Fibroblast of the aortic adventitia (primary cell): ENCODE data around the gene CDKL1. TPM values are rescaled to one million over a fixed set of nuclear protein-coding genes. Genes with fewer than 3 reads are reported as not detected.

Experiments used
- DNase-seq: peaks from one replicate; pipeline ENCODE4 v3.0.0-alpha.2; 2010; ENCODE audit warnings: low read depth
- H3K4me3 ChIP-seq: 2 replicates; pipeline ENCODE4 v1.5.1; 2011; ENCODE audit warnings: low read depth, mild to moderate bottlenecking, control low read depth, low read length, moderate library complexity
- total RNA-seq: library from RNA; depleted of rRNA; stranded (reverse); fragments of >200 nt; gene quantifications from 2 replicates; pipeline ENCODE4 v1.2.3, GENCODE V29; 2012; ENCODE audit warnings: low replicate concordance
- TF ChIP-seq, protein P1 (sequence below): IDR thresholded peaks from 2 replicates; pipeline ENCODE4 v1.5.1; 2011; ENCODE audit warnings: mild to moderate bottlenecking, low read length, control low read depth, inconsistent platforms; ENCODE audit not compliant: insufficient read depth

CDKL1 gene
- total RNA-seq, 1 donor, result 7.3 TPM

GRCh38 chr14:50417853-50418252 lies 21.2 kb upstream of the CDKL1 start:
- peak; percentile 67 for DNase-seq
- no peak overlapping the region for H3K4me3 ChIP-seq
- TF ChIP-seq, protein P1, sequence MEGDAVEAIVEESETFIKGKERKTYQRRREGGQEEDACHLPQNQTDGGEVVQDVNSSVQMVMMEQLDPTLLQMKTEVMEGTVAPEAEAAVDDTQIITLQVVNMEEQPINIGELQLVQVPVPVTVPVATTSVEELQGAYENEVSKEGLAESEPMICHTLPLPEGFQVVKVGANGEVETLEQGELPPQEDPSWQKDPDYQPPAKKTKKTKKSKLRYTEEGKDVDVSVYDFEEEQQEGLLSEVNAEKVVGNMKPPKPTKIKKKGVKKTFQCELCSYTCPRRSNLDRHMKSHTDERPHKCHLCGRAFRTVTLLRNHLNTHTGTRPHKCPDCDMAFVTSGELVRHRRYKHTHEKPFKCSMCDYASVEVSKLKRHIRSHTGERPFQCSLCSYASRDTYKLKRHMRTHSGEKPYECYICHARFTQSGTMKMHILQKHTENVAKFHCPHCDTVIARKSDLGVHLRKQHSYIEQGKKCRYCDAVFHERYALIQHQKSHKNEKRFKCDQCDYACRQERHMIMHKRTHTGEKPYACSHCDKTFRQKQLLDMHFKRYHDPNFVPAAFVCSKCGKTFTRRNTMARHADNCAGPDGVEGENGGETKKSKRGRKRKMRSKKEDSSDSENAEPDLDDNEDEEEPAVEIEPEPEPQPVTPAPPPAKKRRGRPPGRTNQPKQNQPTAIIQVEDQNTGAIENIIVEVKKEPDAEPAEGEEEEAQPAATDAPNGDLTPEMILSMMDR, result no peak

DNA sequence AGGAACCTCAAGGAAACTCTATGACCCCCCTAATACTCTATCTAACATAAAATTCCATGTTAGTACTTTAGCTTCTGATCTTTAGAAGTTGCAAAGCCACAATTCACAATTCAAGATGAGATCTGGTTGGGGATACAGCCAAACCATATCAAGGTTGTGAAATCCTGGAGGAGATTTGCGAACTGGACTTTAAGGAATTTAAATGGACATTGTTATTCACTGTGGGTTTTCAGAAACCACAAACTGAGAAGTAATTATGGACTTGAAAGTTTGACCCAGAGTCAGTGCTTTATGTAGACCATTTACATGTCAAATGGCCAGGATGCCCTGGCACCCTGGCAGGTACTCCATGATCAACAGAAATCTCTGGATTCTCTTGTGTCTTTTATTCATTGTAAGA lies 14.2 kb upstream of the CDKL1 start:
- DNase-seq, result peak; percentile 89
- TF ChIP-seq, protein P1, result no peak
- no peak overlapping the region for H3K4me3 ChIP-seq

GRCh38 chr14:50410071-50410470 lies 13.4 kb upstream of the CDKL1 start:
- TF ChIP-seq, protein P1, result no peak
- DNase-seq, result no peak
- no peak overlapping the region for H3K4me3 ChIP-seq

- H3K4me3 ChIP-seq, result no peak overlapping the region
- TF ChIP-seq, protein P1, result no peak
- DNase-seq, result peak; percentile 68
Measured at GRCh38 chr14:50407111-50407812, 10.6 kb upstream of the CDKL1 start.

GRCh38 chr14:50403419-50403818 lies 6.7 kb upstream of the CDKL1 start:
- TF ChIP-seq, protein P1, result no peak
- no peak for DNase-seq
- H3K4me3 ChIP-seq, result no peak overlapping the region

- DNase-seq, result no peak
- TF ChIP-seq, protein P1, result no peak
- no peak overlapping the region for H3K4me3 ChIP-seq
Measured at GRCh38 chr14:50402965-50403364, 6.3 kb upstream of the CDKL1 start.

- no peak overlapping the region for H3K4me3 ChIP-seq
- TF ChIP-seq, protein P1, result no peak
- DNase-seq, result no peak
Measured at GRCh38 chr14:50400461-50400860, 3.8 kb upstream of the CDKL1 start.
